Measurements from ENCODE around the gene PRRT3.
"Not testable (repeated sequence)": the region's sequence is repeated elsewhere in the genome, so short reads cannot be mapped to it uniquely, and the experiment has no call there.

Gene PRRT3

DNA sequence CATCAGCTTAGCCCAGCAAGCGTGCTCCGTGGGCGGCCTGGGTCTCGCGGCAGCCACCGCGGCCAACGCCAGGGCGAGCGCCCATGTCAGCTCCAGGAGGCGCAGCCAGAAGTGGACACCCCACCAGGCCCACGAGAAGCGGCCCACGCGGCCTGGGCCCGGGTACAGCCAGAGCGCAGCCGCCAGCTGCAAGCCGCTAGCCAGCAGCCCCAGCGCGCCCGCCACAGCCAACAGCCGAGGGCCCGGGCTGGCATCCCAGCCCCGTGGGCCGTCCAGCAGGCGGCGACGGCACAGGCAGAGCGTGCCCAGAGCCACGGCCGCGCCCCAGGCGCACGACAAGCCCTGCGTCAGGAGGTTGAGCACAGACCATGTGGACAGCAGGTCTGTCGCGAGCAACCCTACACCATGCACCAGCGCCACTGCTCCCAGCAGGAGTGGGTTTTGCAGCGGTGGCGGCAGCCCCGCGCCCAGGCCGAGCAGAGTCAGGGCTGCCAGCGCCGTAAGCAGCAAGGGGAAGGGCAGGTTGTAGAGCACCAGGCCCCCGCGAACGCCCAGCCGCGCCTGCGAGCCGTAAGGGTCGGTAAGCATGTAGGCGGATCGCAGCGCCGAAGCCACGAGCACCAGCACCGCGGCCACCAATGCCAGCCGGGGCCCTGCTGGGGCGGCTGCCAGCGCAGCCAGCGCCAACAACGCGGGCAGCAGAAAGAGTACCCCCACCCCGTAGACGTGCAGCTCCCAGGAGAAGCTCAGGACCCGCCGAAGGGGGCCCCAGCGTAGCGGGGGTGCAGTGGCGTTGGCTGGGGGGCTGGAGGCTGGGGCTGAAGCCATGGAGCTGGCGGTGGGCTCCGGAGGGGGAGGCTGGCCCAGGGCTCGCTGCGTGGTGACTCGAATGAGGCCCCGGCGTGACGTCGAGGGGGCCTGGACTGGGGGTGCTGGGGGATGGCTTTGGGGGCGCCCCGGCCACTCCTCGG, 4.9 kb downstream of the PRRT3 start:
- DNase-seq, result no peak

DNA sequence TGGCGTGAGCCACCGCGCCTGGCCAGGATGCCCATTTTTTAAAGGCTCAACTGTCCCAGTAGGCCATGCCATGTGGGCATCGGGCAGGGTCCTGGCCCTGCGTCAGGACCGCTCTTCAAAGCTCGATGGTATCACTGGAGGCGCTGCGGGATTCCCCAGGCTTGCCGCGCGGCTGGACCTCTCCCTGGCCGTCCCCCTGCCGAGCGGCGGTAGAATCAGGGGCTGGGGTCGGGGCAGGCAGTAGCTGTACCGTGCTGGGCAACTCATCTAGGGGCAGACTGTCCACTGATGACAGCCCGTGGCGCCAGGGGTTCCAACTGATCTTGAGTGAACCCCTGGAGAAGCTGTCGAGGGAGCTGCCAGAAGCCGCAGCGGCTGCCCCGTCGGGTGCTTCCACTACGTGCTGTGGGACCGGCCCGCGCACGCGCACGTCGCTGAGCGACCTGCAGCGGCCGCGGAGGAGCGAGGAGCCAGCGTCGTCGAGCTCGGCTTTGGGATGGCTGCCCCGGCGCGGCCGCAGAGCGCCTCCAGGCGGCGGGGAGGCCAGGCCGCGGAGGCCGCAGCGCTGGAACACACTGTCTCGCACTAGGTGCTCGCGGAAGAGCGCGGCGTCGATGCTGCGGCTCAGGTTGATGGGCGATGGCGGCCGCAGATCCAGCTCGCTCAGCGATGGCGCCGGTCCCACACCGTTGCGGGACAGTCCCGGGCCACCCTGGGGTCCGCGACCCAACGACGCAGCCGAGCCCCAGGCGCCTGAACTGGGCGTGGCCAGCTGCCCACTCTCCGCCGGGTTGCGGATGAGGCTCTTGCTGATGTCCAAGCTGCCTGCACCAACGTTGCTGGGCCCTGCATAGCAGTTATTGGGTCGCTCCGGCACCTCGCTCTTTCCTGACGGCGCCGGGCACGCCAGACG, 5.8 kb downstream of the PRRT3 start:
- peak; percentile 78 for DNase-seq

DNA sequence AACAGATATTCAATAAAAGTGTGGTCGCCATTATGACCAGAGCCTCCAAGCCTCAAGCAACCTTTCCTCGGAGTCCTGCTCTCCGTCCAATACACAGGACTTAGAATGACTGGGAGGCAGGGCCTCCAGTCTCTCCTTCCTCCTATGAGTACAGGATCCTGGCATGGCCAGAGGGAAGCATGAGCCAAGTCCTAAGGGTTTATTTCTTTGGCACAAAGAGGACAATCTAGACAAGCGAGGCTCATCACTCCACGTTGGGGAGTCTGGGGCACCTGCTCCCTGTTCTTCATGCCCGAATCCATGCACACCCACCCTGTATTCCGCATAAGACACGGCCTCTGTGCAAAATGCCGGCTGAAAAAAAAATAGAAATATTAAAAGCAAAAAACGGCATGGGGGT, 6.8 kb downstream of the PRRT3 start:
- DNase-seq, result no peak

DNA sequence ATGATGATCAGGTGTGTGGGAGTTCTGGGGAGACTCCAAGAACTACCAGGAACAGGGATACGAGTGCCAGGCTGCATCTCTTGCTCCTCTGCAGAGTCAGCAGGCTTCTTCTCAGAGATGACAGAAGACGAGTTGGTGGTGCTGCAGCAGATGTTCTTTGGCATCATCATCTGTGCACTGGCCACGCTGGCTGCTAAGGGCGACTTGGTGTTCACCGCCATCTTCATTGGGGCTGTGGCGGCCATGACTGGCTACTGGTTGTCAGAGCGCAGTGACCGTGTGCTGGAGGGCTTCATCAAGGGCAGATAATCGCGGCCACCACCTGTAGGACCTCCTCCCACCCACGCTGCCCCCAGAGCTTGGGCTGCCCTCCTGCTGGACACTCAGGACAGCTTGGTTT, 7.9 kb downstream of the PRRT3 start:
- DNase-seq, result no peak

DNA sequence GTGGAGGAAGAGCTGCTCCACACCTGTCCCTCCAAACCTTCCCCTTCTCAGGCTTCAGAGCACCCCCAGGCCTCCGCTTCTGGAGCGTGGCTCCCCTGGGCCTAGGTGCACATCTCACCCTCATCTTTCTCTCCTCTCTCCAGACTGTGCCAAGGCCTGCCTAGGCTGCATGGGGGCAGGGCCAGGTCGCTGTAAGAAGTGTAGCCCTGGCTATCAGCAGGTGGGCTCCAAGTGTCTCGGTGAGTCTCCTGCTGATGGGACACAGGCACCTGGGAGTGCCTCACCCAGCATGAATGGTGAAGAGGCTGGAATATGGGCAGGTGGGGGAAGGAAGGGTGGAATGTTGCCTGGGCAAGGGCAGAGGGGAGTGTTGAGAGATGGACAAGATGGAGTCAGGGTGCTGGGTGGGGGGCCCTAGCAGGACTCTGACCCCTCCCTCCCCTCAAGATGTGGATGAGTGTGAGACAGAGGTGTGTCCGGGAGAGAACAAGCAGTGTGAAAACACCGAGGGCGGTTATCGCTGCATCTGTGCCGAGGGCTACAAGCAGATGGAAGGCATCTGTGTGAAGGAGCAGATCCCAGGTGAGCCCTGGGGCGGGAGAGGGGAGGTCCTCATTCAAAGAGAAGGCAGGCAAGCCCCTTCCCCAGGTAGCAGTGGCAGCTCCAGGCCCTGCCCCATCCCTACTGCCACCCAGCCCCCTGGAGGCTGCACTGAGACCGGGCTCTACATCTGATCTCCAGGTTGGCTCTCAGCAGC, 9.1 kb downstream of the PRRT3 start:
- DNase-seq, result no peak

DNA sequence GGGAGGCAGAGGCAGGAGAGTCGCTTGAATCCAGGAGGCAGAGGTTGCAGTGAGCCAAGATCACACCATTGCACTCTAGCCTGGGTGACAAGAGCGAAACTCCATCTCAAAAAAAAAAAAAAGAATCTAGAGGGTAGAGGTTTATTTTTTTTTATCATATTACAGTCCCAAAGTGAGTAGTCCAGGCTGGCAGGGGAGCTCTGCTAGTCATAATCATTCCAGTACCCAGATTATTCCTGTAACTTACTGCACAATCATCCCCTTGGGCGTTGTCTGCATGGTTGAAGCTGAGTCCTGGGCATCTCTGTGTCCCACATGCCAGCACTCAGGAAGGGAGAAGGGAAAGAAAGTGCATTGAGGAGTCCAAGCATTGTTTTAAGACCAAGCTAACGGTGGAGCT, 10.0 kb downstream of the PRRT3 start:
- DNase-seq, result no peak

DNA sequence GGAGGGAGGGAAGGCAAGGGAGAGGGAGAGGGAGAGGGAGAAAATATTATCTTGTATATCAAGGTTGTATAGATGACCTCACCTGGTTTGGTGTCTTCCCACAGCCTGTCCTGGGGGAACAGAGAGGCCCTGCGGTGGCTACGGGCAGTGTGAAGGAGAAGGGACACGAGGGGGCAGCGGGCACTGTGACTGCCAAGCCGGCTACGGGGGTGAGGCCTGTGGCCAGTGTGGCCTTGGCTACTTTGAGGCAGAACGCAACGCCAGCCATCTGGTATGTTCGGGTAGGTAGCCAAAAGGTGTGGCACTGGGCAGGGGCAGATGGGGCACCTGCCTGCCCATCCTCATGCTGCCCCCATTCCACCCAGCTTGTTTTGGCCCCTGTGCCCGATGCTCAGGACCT, 11.5 kb downstream of the PRRT3 start:
- DNase-seq, result no peak

DNA sequence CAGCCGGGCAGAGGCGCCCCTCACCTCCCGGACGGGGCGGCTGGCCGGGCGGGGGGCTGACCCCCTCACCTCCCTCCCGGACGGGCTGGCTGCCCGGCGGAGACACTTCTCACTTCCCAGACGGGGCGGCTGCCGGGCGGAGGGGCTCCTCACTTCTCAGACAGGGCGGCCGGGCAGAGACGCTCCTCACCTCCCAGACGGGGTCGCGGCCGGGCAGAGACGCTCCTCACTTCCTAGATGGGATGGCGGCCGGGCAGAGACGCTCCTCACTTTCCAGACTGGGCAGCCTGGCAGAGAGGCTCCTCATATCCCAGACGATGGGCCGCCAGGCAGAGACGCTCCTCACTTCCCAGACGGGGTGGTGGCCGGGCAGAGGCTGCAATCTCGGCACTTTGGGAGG, 12.3 kb downstream of the PRRT3 start:
- DNase-seq, result not testable (repeated sequence)

DNA sequence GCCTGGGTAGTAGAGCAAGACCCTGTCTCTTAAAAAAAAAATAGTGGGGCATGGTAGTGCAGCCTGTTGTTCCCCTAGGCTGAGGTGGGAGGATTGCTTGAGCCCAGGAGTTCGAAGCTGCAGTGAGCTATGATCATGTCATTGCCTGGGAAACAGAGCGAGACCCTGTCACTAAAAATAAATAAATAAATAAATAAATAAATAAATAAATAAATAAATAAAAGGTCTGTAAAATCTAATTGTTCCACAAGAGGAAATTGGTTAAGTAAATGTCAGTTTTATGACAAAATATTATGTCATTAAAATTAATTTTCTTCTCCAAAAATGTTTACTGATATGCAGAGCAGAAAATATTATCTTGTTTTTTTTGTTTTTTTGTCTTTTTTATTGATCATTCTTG, 13.2 kb downstream of the PRRT3 start:
- DNase-seq, result no peak

DNA sequence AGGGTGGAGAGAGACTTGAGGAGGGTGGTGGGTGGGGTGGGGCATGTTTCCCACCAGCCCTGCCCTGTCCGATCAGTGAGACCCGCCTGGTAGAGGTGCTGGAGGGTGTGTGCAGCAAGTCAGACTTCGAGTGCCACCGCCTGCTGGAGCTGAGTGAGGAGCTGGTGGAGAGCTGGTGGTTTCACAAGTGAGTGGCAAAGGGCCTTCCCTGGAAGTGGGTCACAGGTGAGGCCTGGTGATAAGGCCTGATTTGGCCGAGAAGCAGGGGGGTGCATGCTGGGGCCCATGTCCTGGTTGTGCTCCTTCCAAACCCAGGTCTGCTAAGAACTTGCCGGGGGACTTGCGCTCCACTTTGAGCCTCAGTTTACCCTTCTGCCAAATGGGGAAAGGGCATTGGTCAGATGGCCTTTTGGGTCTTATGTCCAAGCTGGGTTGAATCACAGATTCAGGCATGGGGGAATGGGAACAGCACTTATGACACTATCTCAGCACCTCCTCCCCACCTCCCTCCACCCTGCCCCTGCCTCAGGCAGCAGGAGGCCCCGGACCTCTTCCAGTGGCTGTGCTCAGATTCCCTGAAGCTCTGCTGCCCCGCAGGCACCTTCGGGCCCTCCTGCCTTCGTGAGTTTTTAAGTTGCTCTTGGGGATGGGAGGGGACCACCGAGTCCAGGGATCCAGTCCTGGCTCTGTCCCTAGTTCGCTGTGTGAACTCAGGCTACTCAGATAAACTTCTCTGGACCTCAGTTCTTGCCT, 14.5 kb downstream of the PRRT3 start:
- DNase-seq, result no peak

DNA sequence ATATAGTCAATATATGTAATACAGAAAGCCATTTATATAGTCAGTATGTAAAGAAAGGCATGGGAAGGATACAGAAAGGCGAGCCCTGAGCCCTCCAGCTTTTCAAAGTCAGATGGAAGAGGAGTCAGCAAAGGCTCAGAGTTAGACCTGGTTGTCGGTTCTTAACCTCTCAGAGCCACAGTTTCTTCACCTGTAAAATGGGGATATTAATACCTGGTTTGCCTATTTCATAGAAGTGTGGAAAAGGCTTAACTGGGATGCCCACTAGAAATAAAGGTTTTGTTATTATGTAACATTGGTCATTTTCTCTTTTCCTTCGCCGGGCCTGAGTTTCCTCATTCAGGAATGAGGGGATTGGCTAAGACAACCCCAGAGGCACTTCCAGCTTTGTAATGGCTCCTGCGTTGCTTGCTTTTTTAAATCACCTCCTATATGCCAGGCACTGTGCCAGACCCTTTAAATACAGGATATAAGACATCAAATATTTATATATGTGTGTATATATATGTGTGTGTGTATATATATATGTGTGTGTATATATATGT, 16.2 kb downstream of the PRRT3 start:
- no peak for DNase-seq

DNA sequence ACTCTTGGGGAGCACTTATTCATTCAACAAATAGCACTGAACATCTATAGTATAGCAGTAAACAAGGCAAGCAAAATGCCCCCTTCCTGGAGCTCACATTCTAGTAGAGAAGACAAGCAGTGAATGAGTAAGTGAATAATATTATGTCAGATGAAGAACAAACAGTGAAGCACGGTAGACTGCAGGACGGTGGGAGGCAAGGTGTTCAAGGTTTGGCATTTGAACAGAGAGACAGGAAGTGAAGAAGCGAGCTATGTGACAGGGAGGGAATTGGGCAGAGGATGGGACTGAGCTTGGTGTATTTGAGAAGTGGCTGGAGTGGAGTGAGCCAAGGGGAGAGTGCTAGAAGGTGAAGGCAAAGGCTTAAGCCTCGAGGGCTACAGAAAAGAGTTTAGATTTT, 17.2 kb downstream of the PRRT3 start:
- DNase-seq, result no peak

DNA sequence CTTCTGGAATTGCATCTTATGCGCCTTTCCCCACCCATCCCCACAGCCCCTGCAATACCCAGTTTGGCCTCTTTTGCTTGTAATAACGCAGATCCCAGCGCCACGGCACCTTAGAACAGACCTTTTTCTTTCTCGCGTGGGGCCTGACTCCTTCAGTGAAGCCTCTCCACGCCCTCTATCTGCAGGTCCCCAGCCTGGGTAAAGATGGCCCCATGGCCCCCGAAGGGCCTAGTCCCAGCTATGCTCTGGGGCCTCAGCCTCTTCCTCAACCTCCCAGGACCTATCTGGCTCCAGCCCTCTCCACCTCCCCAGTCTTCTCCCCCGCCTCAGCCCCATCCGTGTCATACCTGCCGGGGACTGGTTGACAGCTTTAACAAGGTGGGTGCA, 18.0 kb downstream of the PRRT3 start:
- DNase-seq, result no peak

DNA sequence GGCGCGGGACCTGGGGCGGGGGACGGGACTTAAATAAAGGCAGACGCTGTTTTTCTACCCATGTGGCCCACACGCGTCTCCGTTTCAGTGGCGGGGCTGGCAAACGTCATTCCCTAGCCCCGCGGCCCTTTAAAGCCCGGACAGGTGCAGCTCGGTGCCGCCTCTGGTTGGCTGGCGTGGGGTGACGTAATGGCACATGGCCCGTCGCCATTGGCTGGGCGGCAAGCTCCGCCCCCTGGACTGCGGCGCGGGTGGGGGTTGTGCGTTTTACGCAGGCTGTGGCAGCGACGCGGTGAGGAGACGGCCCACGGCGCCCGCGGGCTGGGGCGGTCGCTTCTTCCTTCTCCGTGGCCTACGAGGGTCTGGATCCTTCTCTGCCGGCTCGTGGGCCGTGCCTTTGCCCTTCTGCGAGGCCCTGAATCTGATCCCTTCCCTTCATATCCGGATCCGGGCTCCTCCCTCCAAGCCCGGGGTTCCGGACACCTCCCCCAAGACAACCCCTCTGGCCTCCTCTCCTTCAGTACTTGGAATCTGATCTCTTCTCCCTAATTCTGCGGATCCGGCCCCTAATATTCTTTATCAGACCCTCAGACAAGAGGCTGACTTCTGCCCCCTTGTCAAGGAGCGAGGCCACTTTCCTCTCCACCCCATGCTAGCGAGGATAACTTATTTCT, 18.5 kb downstream of the PRRT3 start, which contains the start of gene CRELD1:
CRELD1 (plus strand) TSS at position 274 of the 674 bp plus-strand sequence. CDS start 605 bp downstream, outside the sequence.
- DNase-seq, result peak; percentile 96

DNA sequence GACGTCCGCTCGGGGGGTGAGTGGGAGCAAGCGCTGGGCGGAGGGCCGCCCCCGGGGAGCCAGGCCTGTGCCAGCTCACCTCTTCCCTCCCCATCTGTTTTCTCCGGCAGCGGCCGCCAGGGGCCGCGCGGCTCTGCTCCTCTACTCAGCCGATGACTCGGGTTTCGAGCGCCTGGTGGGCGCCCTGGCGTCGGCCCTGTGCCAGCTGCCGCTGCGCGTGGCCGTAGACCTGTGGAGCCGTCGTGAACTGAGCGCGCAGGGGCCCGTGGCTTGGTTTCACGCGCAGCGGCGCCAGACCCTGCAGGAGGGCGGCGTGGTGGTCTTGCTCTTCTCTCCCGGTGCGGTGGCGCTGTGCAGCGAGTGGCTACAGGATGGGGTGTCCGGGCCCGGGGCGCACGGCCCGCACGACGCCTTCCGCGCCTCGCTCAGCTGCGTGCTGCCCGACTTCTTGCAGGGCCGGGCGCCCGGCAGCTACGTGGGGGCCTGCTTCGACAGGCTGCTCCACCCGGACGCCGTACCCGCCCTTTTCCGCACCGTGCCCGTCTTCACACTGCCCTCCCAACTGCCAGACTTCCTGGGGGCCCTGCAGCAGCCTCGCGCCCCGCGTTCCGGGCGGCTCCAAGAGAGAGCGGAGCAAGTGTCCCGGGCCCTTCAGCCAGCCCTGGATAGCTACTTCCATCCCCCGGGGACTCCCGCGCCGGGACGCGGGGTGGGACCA, 19.2 kb downstream of the PRRT3 start:
- peak; percentile 92 for DNase-seq

DNA sequence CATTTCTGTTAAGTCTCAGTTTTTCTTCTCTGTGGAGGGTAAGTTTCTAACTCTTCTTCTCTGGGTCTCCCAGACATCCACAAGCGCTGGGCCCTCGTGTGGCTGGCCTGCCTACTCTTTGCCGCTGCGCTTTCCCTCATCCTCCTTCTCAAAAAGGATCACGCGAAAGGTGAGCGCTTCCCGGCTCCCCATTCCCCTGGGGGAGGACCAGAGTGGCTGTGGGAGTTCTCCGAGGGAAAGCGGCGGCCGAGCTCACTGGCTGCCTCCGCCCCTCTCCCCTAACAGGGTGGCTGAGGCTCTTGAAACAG, 19.7 kb downstream of the PRRT3 start:
- no peak for DNase-seq

DNA sequence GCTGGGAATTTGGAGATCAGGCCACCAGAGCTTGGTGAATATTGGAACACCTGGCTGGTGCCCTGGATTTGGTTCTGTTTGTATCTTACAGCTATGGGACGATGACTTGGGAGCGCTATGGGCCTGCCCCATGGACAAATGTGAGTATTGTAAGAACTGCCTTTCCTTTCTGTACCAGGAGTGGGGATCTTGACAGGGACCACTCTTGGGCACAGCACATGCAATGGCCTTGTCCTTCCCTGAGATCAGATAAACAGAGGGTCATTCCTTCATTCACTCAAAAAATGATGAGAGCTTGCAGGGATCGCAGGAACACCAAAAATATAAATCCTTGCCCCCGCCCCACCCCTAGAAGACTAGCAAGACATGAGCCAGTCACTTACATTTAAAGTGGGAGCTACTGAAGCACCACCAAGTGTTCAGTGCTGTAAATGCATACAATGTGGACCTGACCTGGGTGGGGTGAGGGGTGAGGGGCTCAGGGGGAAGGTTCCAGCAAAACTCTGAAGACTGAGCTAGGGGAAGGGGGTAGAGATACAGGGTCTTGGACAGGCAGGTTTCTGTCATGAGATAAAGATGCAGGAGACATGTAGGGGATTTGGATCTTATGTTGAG, 21.3 kb downstream of the PRRT3 start:
- no peak for DNase-seq

DNA sequence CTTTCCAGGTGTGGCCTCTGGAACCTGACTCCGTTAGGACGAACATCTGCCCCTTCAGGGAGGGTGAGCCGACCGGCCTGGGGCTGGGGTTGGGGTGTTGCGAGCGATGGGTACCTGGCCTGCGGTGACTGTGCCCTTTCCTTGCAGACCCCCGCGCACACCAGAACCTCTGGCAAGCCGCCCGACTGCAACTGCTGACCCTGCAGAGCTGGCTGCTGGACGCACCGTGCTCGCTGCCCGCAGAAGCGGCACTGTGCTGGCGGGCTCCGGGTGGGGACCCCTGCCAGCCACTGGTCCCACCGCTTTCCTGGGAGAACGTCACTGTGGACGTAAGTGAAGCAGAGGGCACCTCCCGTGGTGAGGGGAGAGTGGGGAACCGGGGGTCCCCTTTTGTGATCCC, 24.1 kb downstream of the PRRT3 start:
- DNase-seq, result no peak

DNA sequence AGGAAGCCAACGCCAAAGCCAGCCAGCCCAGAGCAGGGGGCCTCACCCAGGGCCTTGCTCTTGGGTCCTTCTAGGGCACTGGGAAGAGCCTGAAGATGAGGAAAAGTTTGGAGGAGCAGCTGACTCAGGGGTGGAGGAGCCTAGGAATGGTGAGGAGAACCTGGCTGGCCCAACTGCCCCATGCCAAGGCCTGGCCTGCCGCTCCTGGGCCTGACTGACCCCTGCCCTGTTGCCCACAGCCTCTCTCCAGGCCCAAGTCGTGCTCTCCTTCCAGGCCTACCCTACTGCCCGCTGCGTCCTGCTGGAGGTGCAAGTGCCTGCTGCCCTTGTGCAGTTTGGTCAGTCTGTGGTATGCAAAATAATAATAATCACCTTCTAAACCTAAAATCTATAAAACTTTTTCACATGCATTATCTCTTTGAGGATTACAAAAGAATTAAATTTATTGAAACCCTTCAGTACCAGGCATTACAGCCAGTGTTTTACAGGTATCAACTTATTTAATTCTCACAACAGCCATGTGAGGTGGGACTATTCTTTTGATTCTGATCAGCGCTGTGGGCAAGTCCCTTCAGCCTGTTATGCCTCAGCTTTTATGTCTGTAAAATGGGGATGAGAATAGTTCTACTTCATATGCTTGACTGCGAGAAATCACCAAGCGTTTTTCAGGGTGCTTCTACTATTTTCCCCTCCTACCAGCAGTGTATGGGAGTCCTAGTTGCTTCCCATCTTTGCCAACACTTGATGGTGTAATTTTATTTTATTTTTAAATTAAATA, 33.8 kb downstream of the PRRT3 start:
- no peak for DNase-seq

Measured in stimulated activated CD4-positive, alpha-beta T cell treated with anti-CD3 and anti-CD28 coated beads, Interleukin-4, amount 100 ng/mL, for 1 hour (primary cell).